Measurements from ENCODE around the gene ASTL. TPM values are rescaled to one million over a fixed set of nuclear protein-coding genes. Genes with fewer than 3 reads are reported as not detected.

ASTL gene
- total RNA-seq, 1 experiment from 2014 or later, result 0.18 TPM

- BruUV-seq (replicated peaks), result no TSS peak
- ChIA-PET POLR2A (no interaction called here), CTCF (no interaction called here)
- no peaks in the 10 kb centered on the region for H3K9me3 ChIP-seq (ENCODE audit: control insufficient read depth, insufficient read depth, low read depth, low read length)
- H3K27me3 ChIP-seq (ENCODE audit: control insufficient read depth, insufficient read depth, low read length), result no peaks in the 10 kb centered on the region
- H3K4me3 ChIP-seq (ENCODE audit: low read depth in 2 of 2, low read length in 2 of 2), result no peak overlapping the region
- no peak for ATAC-seq
- intact Hi-C loops (cut with micrococcal nuclease; ENCODE audit: unreplicated experiment), result no loop called here
- TF ChIP-seq REST (IDR thresholded peaks at IDR 0.05; ENCODE audit: insufficient read depth in 1 of 2, low read depth in 2 of 2, low read length in 1 of 2) (no peak), CTCF (IDR thresholded peaks at IDR 0.05) (no peak)
- DNase-seq (ENCODE audit: low read depth, low spot score), result no peak
- H3K27ac ChIP-seq (ENCODE audit: low read length), result no peak overlapping the region
- in situ Hi-C loops (cut with HindIII; ENCODE audit: low pct_unique_long_range_greater_than_20kb, low sequenced_read_pairs), result no loop called here
- H3K4me1 ChIP-seq (ENCODE audit: control insufficient read depth, insufficient read depth, low read length), result 0 out of 2 replicates have a peak, but pooled peaks cover 3% of the 10 kb centered on the region
- no peaks in the 10 kb centered on the region for H3K36me3 ChIP-seq (ENCODE audit: control insufficient read depth, insufficient read depth, low read length)
Observed at GRCh38 chr2:96113367-96113677, 25.0 kb downstream of the ASTL start.

DNA sequence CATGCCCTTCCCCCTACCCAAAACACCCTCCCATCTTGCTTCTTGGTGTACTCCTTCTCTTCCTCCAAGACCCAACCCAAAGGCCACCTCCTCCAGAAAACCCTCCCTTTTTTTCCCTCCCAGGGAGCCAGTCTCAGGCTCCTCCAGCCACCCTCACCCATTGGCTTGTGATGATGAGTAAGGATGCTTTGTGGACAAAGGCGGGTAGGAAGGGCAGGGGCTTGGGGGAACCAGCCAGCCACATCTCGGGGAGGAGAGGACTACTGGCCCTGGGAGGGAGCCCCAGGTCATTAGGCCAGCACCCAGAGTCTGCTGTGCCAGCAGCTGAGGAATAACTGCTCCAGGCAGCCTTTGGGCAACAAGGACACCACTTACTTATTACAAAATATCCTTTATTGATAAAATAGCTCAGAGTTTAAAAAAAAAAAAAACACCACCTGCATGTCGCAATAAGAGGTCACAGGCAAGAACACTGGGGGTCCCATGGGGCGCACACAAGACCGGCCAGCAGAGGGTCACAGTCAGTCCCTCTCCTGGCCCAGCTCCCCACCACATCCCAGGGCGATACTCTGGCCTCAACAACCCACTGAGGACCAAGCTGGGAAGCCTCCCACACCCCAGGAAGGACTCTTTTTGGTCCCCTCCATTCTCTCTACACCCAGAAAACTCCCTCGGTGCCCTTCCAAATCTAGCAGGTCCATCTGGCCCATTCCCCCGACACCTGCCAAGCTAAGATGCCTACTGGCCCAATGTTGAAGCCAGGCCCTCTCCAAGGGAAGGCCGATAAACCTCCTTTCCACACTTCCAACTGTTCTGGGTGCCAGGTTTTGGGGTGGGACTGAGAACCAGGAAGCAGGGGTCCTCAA is 25.6 kb downstream of the ASTL start:
- intact Hi-C loops (cut with micrococcal nuclease; ENCODE audit: unreplicated experiment) (no loop called here), in situ Hi-C loops (cut with HindIII; ENCODE audit: low pct_unique_long_range_greater_than_20kb, low sequenced_read_pairs) (no loop called here)
- ATAC-seq (no peak), DNase-seq (ENCODE audit: low read depth, low spot score) (no peak)
- Histone ChIP-seq H3K4me3 (ENCODE audit: low read depth in 2 of 2, low read length in 2 of 2) (no peak overlapping the region), H3K4me1 (ENCODE audit: control insufficient read depth, insufficient read depth, low read length) (0 out of 2 replicates have a peak, but pooled peaks cover 3% of the 10 kb centered on the region), H3K27me3 (ENCODE audit: control insufficient read depth, insufficient read depth, low read length) (no peaks in the 10 kb centered on the region), H3K27ac (ENCODE audit: low read length) (no peak overlapping the region), H3K9me3 (ENCODE audit: control insufficient read depth, insufficient read depth, low read depth, low read length) (no peaks in the 10 kb centered on the region), H3K36me3 (ENCODE audit: control insufficient read depth, insufficient read depth, low read length) (no peaks in the 10 kb centered on the region)
- BruUV-seq (replicated peaks), result no TSS peak
- CTCF ChIA-PET, result no interaction called here
- TF ChIP-seq REST (IDR thresholded peaks at IDR 0.05; ENCODE audit: insufficient read depth in 1 of 2, low read depth in 2 of 2, low read length in 1 of 2), result no peak
- no peak for TF ChIP-seq POLR2AphosphoS5 (IDR thresholded peaks at IDR 0.05; ENCODE audit: low read depth, low read length)
- TF ChIP-seq SIN3A (IDR thresholded peaks at IDR 0.05; ENCODE audit: borderline replicate concordance, insufficient read depth, low read depth, low read length), result no peak
- no peak for TF ChIP-seq CTCF (IDR thresholded peaks at IDR 0.05)
- TF ChIP-seq TCF7L2 (IDR thresholded peaks at IDR 0.05; ENCODE audit: low read depth, low read length), result no peak
- POLR2A ChIA-PET, result no interaction called here

Measured in Panc1 (cell line).